Measurements from ENCODE around the gene SELENOM. TPM values are rescaled to one million over a fixed set of nuclear protein-coding genes. Genes with fewer than 3 reads are reported as not detected.
A peak's percentile ranks its signal among the peaks of the same experiment; 100 is the strongest.

SELENOM gene
- total RNA-seq, 2 donors from 2014 or later = 27.1 to 61.7 TPM

GRCh38 chr22:31055635-31056159 lies 51.7 kb downstream of the SELENOM start:
- no peaks in the 10 kb centered on the region for H3K4me1 ChIP-seq
- TF ChIP-seq CTCF (IDR thresholded peaks at IDR 0.05) = no peak

GRCh38 chr22:31055117-31055634 lies 52.2 kb downstream of the SELENOM start:
- Histone ChIP-seq H3K4me3 (no peak overlapping the region), H3K4me1 (no peaks in the 10 kb centered on the region), H3K9me3 (no peaks in the 10 kb centered on the region), H3K36me3 (no peaks in the 10 kb centered on the region), H3K27me3 (no peaks in the 10 kb centered on the region), H3K27ac (peak overlapping the region; percentile 72), H3K9ac (ENCODE audit: low read depth in 2 of 2, low read length in 2 of 2) (peak overlapping the region in 1 of 2 donors; percentile 26)
- intact Hi-C loops (cut with DNase I) = no loop called here
- no peak for DNase-seq
- TF ChIP-seq CTCF (IDR thresholded peaks at IDR 0.05) = no peak

More at GRCh38 chr22:31055635-31056159, 51.7 kb downstream of the SELENOM start:
- Histone ChIP-seq H3K27ac (peak overlapping the region; percentile 72), H3K9ac (ENCODE audit: low read depth in 2 of 2, low read length in 2 of 2) (peak overlapping the region in 1 of 2 donors; percentile 40), H3K9me3 (no peaks in the 10 kb centered on the region), H3K36me3 (no peaks in the 10 kb centered on the region), H3K4me3 (no peak overlapping the region), H3K27me3 (no peaks in the 10 kb centered on the region)
- intact Hi-C loops (cut with DNase I) = no loop called here
- peak; percentile 73 for DNase-seq

Other genes with a start within 250 kb of the SELENOM start
- gene MORC2, start 138.8 kb downstream of the SELENOM start, total RNA-seq = 10 to 100 TPM; 14.3 to 22.2 TPM
- gene TUG1, start 138.3 kb downstream of the SELENOM start, total RNA-seq = 10 to 100 TPM; 63.0 to 66.6 TPM
- gene SMTN, start 26.2 kb downstream of the SELENOM start, total RNA-seq = 100 to 1,000 TPM; 152 to 159 TPM
- 10 to 100 TPM; 18.3 to 18.4 TPM for gene INPP5J, start 15.4 kb upstream of the SELENOM start, total RNA-seq
- gene PLA2G3, start 32.9 kb upstream of the SELENOM start, total RNA-seq = under 1 TPM; 0.57 to 0.88 TPM
- 10 to 100 TPM; 28.1 to 32.3 TPM for gene RNF185, start 52.6 kb upstream of the SELENOM start, total RNA-seq
- gene LIMK2, start 104.7 kb upstream of the SELENOM start, total RNA-seq = 100 to 1,000 TPM in 1 of 2 donors, 10 to 100 TPM in 1; 88.0 to 109 TPM
- 10 to 100 TPM in 1 of 2 donors, 1 to 10 TPM in 1; 8.4 to 15.1 TPM for gene PIK3IP1, start 184.9 kb upstream of the SELENOM start, total RNA-seq
- gene PATZ1, start 238.8 kb upstream of the SELENOM start, total RNA-seq = 10 to 100 TPM; 13.8 to 17.9 TPM

Data from colonic mucosa (tissue), 4 donors.